HL-60 (cell line): Measurements from ENCODE around the gene GORASP2.

Source experiments
- CTCF ChIP-seq: IDR thresholded peaks from one replicate; pipeline ENCODE4 v1.5.1; 2011; ENCODE audit warnings: low read length, control low read depth, inconsistent platforms; ENCODE audit not compliant: insufficient read depth
- POLR2AphosphoS5 ChIP-seq: IDR thresholded peaks from 2 replicates; pipeline ENCODE4 v1.6.1; 2012; ENCODE audit warnings: low read depth

DNA sequence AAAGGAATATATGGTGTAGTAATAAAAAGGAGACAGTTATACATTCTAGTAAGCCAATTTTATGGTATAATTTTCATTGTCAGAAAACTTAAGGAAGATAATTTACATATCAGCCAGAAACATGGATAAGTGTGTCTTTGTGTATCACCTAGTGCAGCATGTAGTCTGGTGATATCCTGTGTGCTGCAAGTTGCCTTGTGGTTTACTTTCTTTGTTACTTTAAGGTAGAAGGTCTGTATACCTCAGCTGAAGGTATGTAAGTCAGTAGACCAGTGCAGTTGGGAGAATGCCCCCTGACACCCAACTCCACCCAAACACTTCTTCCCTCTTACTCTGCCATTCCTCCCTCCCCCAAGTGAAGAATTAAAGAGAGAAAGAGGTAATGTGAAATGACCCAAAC is 11.0 kb downstream of the GORASP2 start:
- TF ChIP-seq CTCF (no peak), POLR2AphosphoS5 (no peak)
